Uterus (tissue), 2 donors: ENCODE results near the gene IL22RA1.

Source experiments
- POLR2A ChIP-seq, 2 donors: fragments of 450-650 bp; IDR thresholded peaks; one replicate each; pipeline ENCODE4 v1.6.1; 2016; ENCODE audit warnings: antibody characterized with exemption in 2 of 2, mild to moderate bottlenecking in 1 of 2, moderate library complexity in 1 of 2
- TF ChIP-seq, protein P1 (sequence below), 4 experiments: fragments of 200-600 bp in 2 of 4; fragments of 450-650 bp in 2 of 4; sonication (generic) in 2 of 4; IDR thresholded peaks; one replicate each; pipeline ENCODE4 v1.5.1; 2016 to 2019; ENCODE audit warnings: antibody characterized with exemption in 4 of 4, mild to moderate bottlenecking in 2 of 4, moderate library complexity in 1 of 4

DNA sequence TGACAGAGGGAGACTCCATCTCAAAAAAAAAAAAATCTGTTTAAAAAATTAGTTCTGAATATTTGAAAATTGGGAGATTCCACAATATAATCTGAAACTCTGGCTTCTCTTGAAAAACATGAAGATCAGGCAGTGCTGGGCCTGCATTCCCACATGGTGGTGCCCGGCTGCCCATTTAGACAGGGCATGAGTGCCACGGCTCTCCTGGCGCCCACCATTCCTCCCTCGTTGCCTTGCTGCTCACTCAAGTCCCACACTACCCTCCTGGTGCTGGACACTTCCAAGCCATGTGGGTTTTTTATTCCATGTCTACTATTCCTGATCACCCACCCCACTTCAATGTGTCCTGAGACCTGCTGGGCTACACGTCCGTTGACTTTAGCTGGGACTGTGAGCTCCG lies 20.2 kb downstream of the IL22RA1 start:
- TF ChIP-seq, protein P1, sequence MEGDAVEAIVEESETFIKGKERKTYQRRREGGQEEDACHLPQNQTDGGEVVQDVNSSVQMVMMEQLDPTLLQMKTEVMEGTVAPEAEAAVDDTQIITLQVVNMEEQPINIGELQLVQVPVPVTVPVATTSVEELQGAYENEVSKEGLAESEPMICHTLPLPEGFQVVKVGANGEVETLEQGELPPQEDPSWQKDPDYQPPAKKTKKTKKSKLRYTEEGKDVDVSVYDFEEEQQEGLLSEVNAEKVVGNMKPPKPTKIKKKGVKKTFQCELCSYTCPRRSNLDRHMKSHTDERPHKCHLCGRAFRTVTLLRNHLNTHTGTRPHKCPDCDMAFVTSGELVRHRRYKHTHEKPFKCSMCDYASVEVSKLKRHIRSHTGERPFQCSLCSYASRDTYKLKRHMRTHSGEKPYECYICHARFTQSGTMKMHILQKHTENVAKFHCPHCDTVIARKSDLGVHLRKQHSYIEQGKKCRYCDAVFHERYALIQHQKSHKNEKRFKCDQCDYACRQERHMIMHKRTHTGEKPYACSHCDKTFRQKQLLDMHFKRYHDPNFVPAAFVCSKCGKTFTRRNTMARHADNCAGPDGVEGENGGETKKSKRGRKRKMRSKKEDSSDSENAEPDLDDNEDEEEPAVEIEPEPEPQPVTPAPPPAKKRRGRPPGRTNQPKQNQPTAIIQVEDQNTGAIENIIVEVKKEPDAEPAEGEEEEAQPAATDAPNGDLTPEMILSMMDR (IDR thresholded peaks at IDR 0.05): no peak
- TF ChIP-seq POLR2A (IDR thresholded peaks at IDR 0.05): no peak
